Panc1 (cell line): ENCODE data around the gene ZNF789. TPM values are rescaled to one million over a fixed set of nuclear protein-coding genes. Genes with fewer than 3 reads are reported as not detected.

Source experiments
- ATAC-seq: fragments of 200-7000 bp; cut with Tn5 transposase; 2 replicates; pipeline ENCODE4 v1.9.1; 2020; ENCODE audit warnings: mild to moderate bottlenecking, moderate library complexity
- BruUV-seq: library from RNA; stranded (reverse); fragments of 400-500 nt; replicated peaks from 2 replicates; lab custom pipeline; 2021; lab: Mats Ljungman, UMichigan
- CTCF ChIA-PET: fragments of 300-600 bp; sonication (Branson Sonifier 250); formaldehyde crosslinking; loops from one replicate; lab custom pipeline; 2022; ENCODE audit warnings: antibody characterized with exemption; lab: Charles Lee
- POLR2A ChIA-PET: fragments of 300-600 bp; sonication (Branson Sonifier 250); formaldehyde crosslinking; loops from one replicate; lab custom pipeline; 2022; ENCODE audit warnings: antibody characterized with exemption; lab: Charles Lee
- DNase-seq: peaks from one replicate; pipeline ENCODE4 v3.0.0-alpha.2; 2010; ENCODE audit warnings: low read depth, low spot score
- H3K27ac ChIP-seq: 2 replicates; pipeline ENCODE4 v1.5.1; 2011; ENCODE audit warnings: mild to moderate bottlenecking, low read length, inconsistent platforms
- H3K27me3 ChIP-seq: fragments of 200-500 bp; sonication (Bioruptor generic); 2 replicates; pipeline ENCODE4 v1.6.0; 2014; ENCODE audit warnings: low read length, inconsistent platforms; ENCODE audit not compliant: control insufficient read depth, insufficient read depth
- H3K36me3 ChIP-seq: fragments of 200-500 bp; sonication (Bioruptor generic); 2 replicates; pipeline ENCODE4 v1.5.1; 2014; ENCODE audit warnings: inconsistent platforms, mild to moderate bottlenecking, low read length, moderate library complexity; ENCODE audit not compliant: control insufficient read depth, insufficient read depth
- H3K4me1 ChIP-seq: 2 replicates; pipeline ENCODE4 v1.5.1; 2011; ENCODE audit warnings: inconsistent platforms, mild to moderate bottlenecking, low read length, moderate library complexity; ENCODE audit not compliant: control insufficient read depth, insufficient read depth
- H3K4me3 ChIP-seq, 2 experiments: 2 replicates each; pipeline ENCODE4 v1.5.1; 2011 to 2012; ENCODE audit warnings: low read depth in 2 of 2, low read length in 2 of 2, mild to moderate bottlenecking in 2 of 2, inconsistent platforms in 1 of 2, moderate library complexity in 1 of 2
- H3K9me3 ChIP-seq: fragments of 200-500 bp; sonication (Bioruptor generic); 2 replicates; pipeline ENCODE4 v1.5.1; 2014; ENCODE audit warnings: low read depth, mild to moderate bottlenecking, inconsistent platforms, low read length, moderate library complexity; ENCODE audit not compliant: control insufficient read depth, insufficient read depth
- CTCF ChIP-seq: fragments of 450-650 bp; IDR thresholded peaks from 2 replicates; pipeline ENCODE4 v1.5.1; 2017; ENCODE audit warnings: mild to moderate bottlenecking
- POLR2AphosphoS5 ChIP-seq: IDR thresholded peaks from 2 replicates; pipeline ENCODE4 v1.6.1; 2012; ENCODE audit warnings: mild to moderate bottlenecking, low read depth, low read length, moderate library complexity
- REST ChIP-seq, 2 experiments: IDR thresholded peaks; 2 replicates each; pipeline ENCODE4 v1.6.1; 2011 to 2012; ENCODE audit warnings: low read depth in 2 of 2, control low read depth in 1 of 2, low read length in 1 of 2, mild to moderate bottlenecking in 1 of 2, moderate library complexity in 1 of 2; ENCODE audit not compliant: insufficient read depth in 1 of 2
- SIN3A ChIP-seq: IDR thresholded peaks from 2 replicates; pipeline ENCODE4 v1.6.1; 2012; ENCODE audit warnings: low read depth, mild to moderate bottlenecking, low read length, moderate library complexity, borderline replicate concordance; ENCODE audit not compliant: insufficient read depth
- TCF7L2 ChIP-seq: IDR thresholded peaks from 2 replicates; pipeline ENCODE4 v1.6.1; 2011; ENCODE audit warnings: mild to moderate bottlenecking, low read depth, low read length, inconsistent platforms
- in situ Hi-C: cut with HindIII; loops from 2 replicates; pipeline ENCODE4 v1.10.0; 2016; ENCODE audit warnings: low sequenced_read_pairs, low pct_unique_long_range_greater_than_20kb
- intact Hi-C: fragments of 100-400 bp; cut with micrococcal nuclease; formaldehyde crosslinking; loops from one replicate; pipeline ENCODE4 v1.10.0; 2022; ENCODE audit not compliant: unreplicated experiment
- total RNA-seq: library from RNA; stranded (reverse); gene quantifications from one replicate; pipeline ENCODE4 v1.2.1, GENCODE V29; 2021; ENCODE audit not compliant: unreplicated experiment

The ZNF789 gene
- total RNA-seq, 1 experiment from 2014 or later, result 15.1 TPM

GRCh38 chr7:99469381-99470065 lies 3.2 kb upstream of the ZNF789 start:
- ChIA-PET POLR2A (no interaction called here), CTCF (no interaction called here)
- no peak for TF ChIP-seq TCF7L2
- no peak for TF ChIP-seq CTCF
- no peak for TF ChIP-seq REST (IDR thresholded peaks at IDR 0.05; ENCODE audit: insufficient read depth in 1 of 2, low read depth in 2 of 2, low read length in 1 of 2)
- TF ChIP-seq SIN3A, result no peak
- TF ChIP-seq POLR2AphosphoS5, result no peak
- no peaks in the 10 kb centered on the region for H3K27me3 ChIP-seq
- H3K4me1 ChIP-seq, result peaks cover 6% of the 10 kb centered on the region
- ATAC-seq (no peak), DNase-seq (no peak)
- H3K36me3 ChIP-seq, result peaks cover 4% of the 10 kb centered on the region; the same call in 1 of the 2 replicates
- no peaks in the 10 kb centered on the region for H3K9me3 ChIP-seq
- in situ Hi-C loops (no loop called here), intact Hi-C loops (no loop called here)
- BruUV-seq, result no TSS peak
- peak overlapping the region; percentile 65 for H3K27ac ChIP-seq
- H3K4me3 ChIP-seq, result peak overlapping the region in 1 of 2 experiments; percentile 36; a peak in 1 of 4 replicates

GRCh38 chr7:99473315-99473596 lies 566 bp downstream of the ZNF789 start:
- H3K36me3 ChIP-seq, result peaks cover 4% of the 10 kb centered on the region; the same call in 1 of the 2 replicates
- in situ Hi-C loops (no loop called here), intact Hi-C loops (no loop called here)
- TF ChIP-seq POLR2AphosphoS5, result no peak
- no peak for TF ChIP-seq CTCF
- 0 out of 2 replicates have a peak, but pooled peaks have one; percentile 6 for TF ChIP-seq SIN3A
- peaks cover 6% of the 10 kb centered on the region for H3K4me1 ChIP-seq
- peak overlapping the region; percentile 93 to 97 for H3K4me3 ChIP-seq
- ATAC-seq (no peak), DNase-seq (no peak)
- BruUV-seq, result TSS peak; percentile 91
- ChIA-PET CTCF (no interaction called here), POLR2A (interaction anchor here (0.6 to 0.7 kb wide), 2 partner anchors 43 to 346 kb away, joined by 3 to 6 read pairs; no protein-coding TSS in a partner anchor)
- no peaks in the 10 kb centered on the region for H3K27me3 ChIP-seq
- no peaks in the 10 kb centered on the region for H3K9me3 ChIP-seq
- H3K27ac ChIP-seq, result peak overlapping the region; percentile 94
